ENCODE results near the gene ASAP3.

The ASAP3 gene

GRCh38 chr1:23423415-23424292 lies 60.3 kb downstream of the ASAP3 start:
- DNase-seq (ENCODE audit: low spot score), result no peak

GRCh38 chr1:23422941-23423340 lies 61.0 kb downstream of the ASAP3 start:
- no peak for DNase-seq (ENCODE audit: low spot score)

GRCh38 chr1:23422241-23422877 lies 61.6 kb downstream of the ASAP3 start:
- DNase-seq (ENCODE audit: low spot score), result no peak

GRCh38 chr1:23421753-23422240 lies 62.2 kb downstream of the ASAP3 start:
- DNase-seq (ENCODE audit: low spot score), result no peak

GRCh38 chr1:23421343-23421742 lies 62.6 kb downstream of the ASAP3 start:
- no peak for DNase-seq (ENCODE audit: low spot score)

GRCh38 chr1:23420778-23421177 lies 63.2 kb downstream of the ASAP3 start:
- DNase-seq (ENCODE audit: low spot score), result no peak

- no peak for DNase-seq (ENCODE audit: low spot score)
These were observed 64.8 kb downstream of the ASAP3 start for GRCh38 chr1:23419180-23419579.

- peak; percentile 80 for DNase-seq (ENCODE audit: low spot score)
These were observed 66.4 kb downstream of the ASAP3 start for GRCh38 chr1:23417570-23417969.

GRCh38 chr1:23416964-23417363 lies 67.0 kb downstream of the ASAP3 start:
- no peak for DNase-seq (ENCODE audit: low spot score)

GRCh38 chr1:23408797-23409290 lies 75.1 kb downstream of the ASAP3 start:
- DNase-seq (ENCODE audit: low spot score), result no peak

- no peak for DNase-seq (ENCODE audit: low spot score)
These were observed 76.9 kb downstream of the ASAP3 start for GRCh38 chr1:23407016-23407630.

- DNase-seq (ENCODE audit: low spot score), result no peak
These were observed 78.0 kb downstream of the ASAP3 start for GRCh38 chr1:23405946-23406345.

- DNase-seq (ENCODE audit: low spot score), result peak; percentile 92
These were observed 80.1 kb downstream of the ASAP3 start for GRCh38 chr1:23403735-23404486.

GRCh38 chr1:23403355-23403734 lies 80.6 kb downstream of the ASAP3 start:
- DNase-seq (ENCODE audit: low spot score), result no peak

GRCh38 chr1:23403038-23403336 lies 81.0 kb downstream of the ASAP3 start:
- no peak for DNase-seq (ENCODE audit: low spot score)

- DNase-seq (ENCODE audit: low spot score), result no peak
These were observed 81.5 kb downstream of the ASAP3 start for GRCh38 chr1:23402286-23403037.

- no peak for DNase-seq (ENCODE audit: low spot score)
These were observed 82.7 kb downstream of the ASAP3 start for GRCh38 chr1:23401313-23401712.

- no peak for DNase-seq (ENCODE audit: low spot score)
These were observed 83.5 kb downstream of the ASAP3 start for GRCh38 chr1:23400324-23401114.

GRCh38 chr1:23399229-23399628 lies 84.8 kb downstream of the ASAP3 start:
- no peak for DNase-seq (ENCODE audit: low spot score)

- DNase-seq (ENCODE audit: low spot score), result no peak
These were observed 86.1 kb downstream of the ASAP3 start for GRCh38 chr1:23397908-23398307.

GRCh38 chr1:23396380-23396779 lies 87.6 kb downstream of the ASAP3 start:
- no peak for DNase-seq (ENCODE audit: low spot score)

Measured in D341Med (cell line).